DND-41 (cell line): ENCODE data around the gene KIF1A.

ENCODE experiments used
- ATAC-seq: fragments of 200-7000 bp; cut with Tn5 transposase; 3 replicates; pipeline ENCODE4 v1.9.1; 2021; ENCODE audit warnings: low read depth; ENCODE audit not compliant: insufficient read depth
- DNase-seq: peaks from one replicate; pipeline ENCODE4 v3.0.0-alpha.2; 2020
- H2AFZ ChIP-seq: 2 replicates; pipeline ENCODE4 v1.6.0; 2012; ENCODE audit warnings: low read depth, low read length
- H3K27ac ChIP-seq: 2 replicates; pipeline ENCODE4 v1.5.1; 2012; ENCODE audit warnings: low read length, inconsistent platforms
- H3K27me3 ChIP-seq: fragments of 200-600 bp; sonication (generic); 2 replicates; pipeline ENCODE4 v1.6.0; 2012; ENCODE audit warnings: low read length, mild to moderate bottlenecking, inconsistent platforms; ENCODE audit not compliant: insufficient read depth, poor library complexity
- H3K36me3 ChIP-seq: 2 replicates; pipeline ENCODE4 v1.5.1; 2012; ENCODE audit warnings: low read length, inconsistent platforms; ENCODE audit not compliant: insufficient read depth
- H3K4me1 ChIP-seq: 2 replicates; pipeline ENCODE4 v1.5.1; 2012; ENCODE audit warnings: mild to moderate bottlenecking, low read length; ENCODE audit not compliant: insufficient read depth
- H3K4me2 ChIP-seq: 2 replicates; pipeline ENCODE4 v1.6.0; 2012; ENCODE audit warnings: mild to moderate bottlenecking, moderate library complexity, low read length, inconsistent platforms; ENCODE audit not compliant: insufficient read depth
- H3K4me3 ChIP-seq, 2 experiments: fragments of 200-600 bp in 1 of 2; shearing (Covaris generic) in 1 of 2; 2 replicates each; pipeline ENCODE4 v1.5.1; 2012 to 2016; ENCODE audit warnings: inconsistent platforms in 2 of 2, low read length in 2 of 2, mild to moderate bottlenecking in 2 of 2, low read depth in 1 of 2, moderate library complexity in 1 of 2
- H3K79me2 ChIP-seq: 2 replicates; pipeline ENCODE4 v1.6.0; 2012; ENCODE audit warnings: low read length, inconsistent platforms; ENCODE audit not compliant: insufficient read depth
- H3K9ac ChIP-seq: 2 replicates; pipeline ENCODE4 v1.6.0; 2012; ENCODE audit warnings: low read depth, mild to moderate bottlenecking, inconsistent platforms, low read length, moderate library complexity
- H3K9me3 ChIP-seq: 2 replicates; pipeline ENCODE4 v1.5.1; 2012; ENCODE audit warnings: low read length, moderate library complexity, mild to moderate bottlenecking, inconsistent platforms; ENCODE audit not compliant: insufficient read depth, severe bottlenecking
- H4K20me1 ChIP-seq: 2 replicates; pipeline ENCODE4 v1.6.0; 2012; ENCODE audit warnings: low read length; ENCODE audit not compliant: insufficient read depth
- CTCF ChIP-seq: IDR thresholded peaks from 2 replicates; pipeline ENCODE4 v1.5.1; 2012; ENCODE audit warnings: borderline replicate concordance, low read length, moderate library complexity, mild to moderate bottlenecking; ENCODE audit not compliant: poor library complexity, severe bottlenecking; ENCODE audit errors: extremely low read depth
- EZH2 ChIP-seq: IDR thresholded peaks from 3 replicates; pipeline ENCODE4 v1.6.1; 2012; ENCODE audit warnings: borderline replicate concordance, low read depth, mild to moderate bottlenecking, moderate library complexity, low read length, inconsistent platforms; ENCODE audit not compliant: severe bottlenecking

KIF1A gene

DNA sequence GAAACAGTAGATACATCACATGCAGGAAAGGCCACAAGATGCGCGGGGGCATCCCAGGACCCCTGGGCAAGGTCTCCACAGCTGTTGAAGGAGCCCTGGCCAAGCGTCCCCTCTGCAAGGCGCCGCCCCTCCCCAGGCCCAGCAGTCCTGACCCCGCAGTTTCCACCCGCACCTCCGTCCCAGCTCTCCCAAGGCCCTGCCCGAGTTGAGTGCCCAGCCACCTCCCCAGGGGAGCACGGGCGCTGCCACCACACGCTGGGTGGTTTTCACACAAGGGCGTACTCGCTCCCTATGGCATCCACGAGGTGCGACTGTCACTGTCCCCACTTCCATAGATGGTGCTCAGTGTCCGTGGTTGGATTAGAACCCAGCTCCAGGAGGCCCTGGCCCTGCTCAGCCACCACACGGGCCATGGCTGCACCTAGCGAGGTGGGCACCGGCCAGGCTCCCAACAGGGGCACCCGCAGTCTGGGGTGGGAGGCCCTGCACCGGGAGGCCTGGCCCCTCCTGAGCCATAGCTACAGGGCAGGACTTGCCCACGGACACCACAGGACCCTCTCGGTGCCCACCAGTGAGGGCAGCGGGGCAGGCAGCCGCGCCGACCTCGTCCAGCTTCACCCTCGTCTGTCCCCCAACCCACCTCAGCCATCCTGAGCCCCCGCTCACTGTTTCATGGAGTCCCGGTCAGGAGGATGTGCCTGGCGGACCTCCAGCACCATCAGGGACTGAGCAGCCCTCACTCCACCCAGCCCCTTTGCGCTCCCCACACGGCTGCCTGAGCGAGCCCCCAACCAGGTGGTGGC, 36.0 kb downstream of the KIF1A start:
- DNase-seq (no peak), ATAC-seq (no peak)
- no peak for TF ChIP-seq CTCF
- TF ChIP-seq EZH2 = no peak
- Histone ChIP-seq H3K9ac (no peak overlapping the region), H3K27ac (no peak overlapping the region), H3K9me3 (no peaks in the 10 kb centered on the region), H3K4me3 (no peak overlapping the region), H4K20me1 (no peaks in the 10 kb centered on the region), H2AFZ (no peak overlapping the region), H3K27me3 (no peaks in the 10 kb centered on the region), H3K79me2 (no peaks in the 10 kb centered on the region), H3K4me1 (no peaks in the 10 kb centered on the region), H3K4me2 (no peak overlapping the region), H3K36me3 (no peaks in the 10 kb centered on the region)

- Histone ChIP-seq H3K36me3 (no peaks in the 10 kb centered on the region), H4K20me1 (no peaks in the 10 kb centered on the region), H3K4me3 (no peak overlapping the region), H2AFZ (no peak overlapping the region), H3K9ac (no peak overlapping the region), H3K27me3 (no peaks in the 10 kb centered on the region), H3K4me2 (no peak overlapping the region), H3K27ac (no peak overlapping the region), H3K9me3 (no peaks in the 10 kb centered on the region), H3K4me1 (no peaks in the 10 kb centered on the region), H3K79me2 (no peaks in the 10 kb centered on the region)
- DNase-seq (no peak), ATAC-seq (no peak)
- no peak for TF ChIP-seq CTCF
Measured at GRCh38 chr2:240782886-240783818, 36.9 kb downstream of the KIF1A start.

DNA sequence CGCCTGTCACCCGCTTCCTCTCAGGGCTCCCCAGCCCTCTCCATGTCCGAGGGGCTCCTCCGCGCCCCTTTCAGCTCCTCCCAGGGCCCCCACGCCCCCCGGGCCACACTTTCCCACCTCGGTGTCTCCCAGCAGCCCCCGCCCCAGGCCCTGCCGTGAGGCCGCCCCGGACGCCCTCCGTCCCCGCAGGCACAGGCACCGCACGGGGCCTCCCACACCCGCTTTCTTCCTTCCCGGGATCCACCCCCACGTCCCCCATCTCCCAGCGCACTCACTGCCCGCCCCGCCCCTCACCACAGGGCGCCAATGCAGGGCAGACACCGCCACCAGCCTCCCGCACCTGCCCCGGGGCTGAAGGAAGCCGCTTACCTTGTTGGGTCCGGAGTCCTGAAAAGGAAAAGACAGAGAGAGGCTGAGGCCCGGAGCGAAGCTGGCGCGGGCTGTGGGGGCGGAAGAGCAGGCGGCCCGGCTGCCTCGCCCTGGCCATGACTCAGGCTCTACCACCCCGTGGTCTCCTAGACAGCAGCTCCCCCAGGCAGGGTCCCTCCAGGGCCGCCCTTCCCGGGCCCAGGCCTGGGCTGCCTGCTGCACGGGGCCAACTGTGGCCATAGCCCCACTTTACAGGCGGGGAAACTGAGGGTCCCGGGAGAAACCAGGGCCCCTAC, 37.7 kb downstream of the KIF1A start:
- no peak overlapping the region for H3K27ac ChIP-seq
- H3K9ac ChIP-seq = no peak overlapping the region
- ATAC-seq = no peak
- no peaks in the 10 kb centered on the region for H4K20me1 ChIP-seq
- no peak overlapping the region for H3K4me3 ChIP-seq
- H3K4me2 ChIP-seq = no peak overlapping the region
- H3K9me3 ChIP-seq = no peaks in the 10 kb centered on the region
- no peak for DNase-seq
- H2AFZ ChIP-seq = no peak overlapping the region
- no peaks in the 10 kb centered on the region for H3K36me3 ChIP-seq
- no peaks in the 10 kb centered on the region for H3K4me1 ChIP-seq
- TF ChIP-seq CTCF = no peak
- H3K27me3 ChIP-seq = no peaks in the 10 kb centered on the region
- H3K79me2 ChIP-seq = no peaks in the 10 kb centered on the region
